ENCODE results near the gene RNF144A.

- TF ChIP-seq EP300 (IDR thresholded peaks at IDR 0.05) (no peak), CTCF (IDR thresholded peaks at IDR 0.05) (no peak)
Measured at GRCh38 chr2:7003895-7004294, 86.7 kb downstream of the RNF144A start.

Measured in tibial nerve (tissue), 4 donors.